ENCODE measurements around the gene NFIC. TPM values are rescaled to one million over a fixed set of nuclear protein-coding genes. Genes with fewer than 3 reads are reported as not detected.

The NFIC gene
- total and polyA plus RNA-seq, 4 donors = 40.4 to 208 (median 49.8) TPM

- no peak for DNase-seq
- Histone ChIP-seq H3K9ac (ENCODE audit: insufficient read depth in 1 of 2, low read length in 2 of 2) (peak overlapping the region in 1 of 2 donors; percentile 78), H3K27me3 (ENCODE audit: control insufficient read depth in 3 of 3, insufficient read depth in 3 of 3, low read length in 2 of 3) (no peaks in the 10 kb centered on the region), H3K4me3 (no peak overlapping the region), H3K27ac (ENCODE audit: low read depth in 1 of 2, low read length in 1 of 2) (peak overlapping the region; percentile 75 to 91), H3K9me3 (ENCODE audit: control insufficient read depth in 4 of 4, insufficient read depth in 3 of 4, low read length in 3 of 4) (peaks cover 0 to 2% (median 0%) of the 10 kb centered on the region in 4 donors), H3K4me1 (ENCODE audit: control insufficient read depth in 5 of 5, insufficient read depth in 5 of 5, low read length in 5 of 5) (peaks cover 0 to 13% (median 0%) of the 10 kb centered on the region in 5 donors), H3K36me3 (ENCODE audit: control insufficient read depth in 4 of 4, insufficient read depth in 4 of 4, low read length in 4 of 4) (peaks cover 4 to 31% (median 30%) of the 10 kb centered on the region in 4 donors)
- no peak for TF ChIP-seq CTCF (IDR thresholded peaks at IDR 0.05; ENCODE audit: control extremely low read depth, extremely low read depth)
- 95 to 96% methylated on average over 11 of the region's 11 CpGs for WGBS, 2 donors
- no peak for ATAC-seq (ENCODE audit: insufficient read depth, low FRiP score)
These were observed 67.6 kb downstream of the NFIC start for GRCh38 chr19:3433805-3434540.

- Histone ChIP-seq H3K4me3 (peak overlapping the region; percentile 34), H3K36me3 (ENCODE audit: control insufficient read depth in 4 of 4, insufficient read depth in 4 of 4, low read length in 4 of 4) (peaks cover 4 to 32% (median 30%) of the 10 kb centered on the region in 4 donors), H3K27me3 (ENCODE audit: control insufficient read depth in 3 of 3, insufficient read depth in 3 of 3, low read length in 2 of 3) (no peaks in the 10 kb centered on the region), H3K9me3 (ENCODE audit: control insufficient read depth in 4 of 4, insufficient read depth in 3 of 4, low read length in 3 of 4) (peaks cover 0 to 2% (median 0%) of the 10 kb centered on the region in 4 donors), H3K27ac (ENCODE audit: low read depth in 1 of 2, low read length in 1 of 2) (peak overlapping the region; percentile 81 to 91), H3K9ac (ENCODE audit: insufficient read depth in 1 of 2, low read length in 2 of 2) (peak overlapping the region; percentile 74 to 78), H3K4me1 (ENCODE audit: control insufficient read depth in 5 of 5, insufficient read depth in 5 of 5, low read length in 5 of 5) (peaks cover 0 to 12% (median 0%) of the 10 kb centered on the region in 5 donors)
- no peak for TF ChIP-seq CTCF (IDR thresholded peaks at IDR 0.05; ENCODE audit: control extremely low read depth, extremely low read depth)
- ATAC-seq (ENCODE audit: insufficient read depth, low FRiP score) (peak; percentile 93), DNase-seq (peak; percentile 96 to 97 (median 97))
- WGBS, 2 donors = 4 to 8% methylated on average over 65 to 67 of the region's 67 CpGs
These were observed 68.5 kb downstream of the NFIC start for GRCh38 chr19:3434630-3435553.

- H3K36me3 ChIP-seq (ENCODE audit: control insufficient read depth in 4 of 4, insufficient read depth in 4 of 4, low read length in 4 of 4) = peaks cover 0 to 46% (median 20%) of the 10 kb centered on the region in 4 donors
These were observed 73.7 kb downstream of the NFIC start for GRCh38 chr19:3440082-3440481.

More at GRCh38 chr19:3440082-3440481, 73.7 kb downstream of the NFIC start:
- no peak overlapping the region for H3K27ac ChIP-seq (ENCODE audit: low read depth in 1 of 2, low read length in 1 of 2)
- 75 to 77% methylated on average over 13 of the region's 13 CpGs for WGBS, 2 donors
- no peak overlapping the region for H3K4me3 ChIP-seq
- H3K4me1 ChIP-seq (ENCODE audit: control insufficient read depth in 5 of 5, insufficient read depth in 5 of 5, low read length in 5 of 5) = peaks cover 0 to 19% (median 11%) of the 10 kb centered on the region in 5 donors
- no peaks in the 10 kb centered on the region for H3K27me3 ChIP-seq (ENCODE audit: control insufficient read depth in 3 of 3, insufficient read depth in 3 of 3, low read length in 2 of 3)
- peak; percentile 10 for TF ChIP-seq CTCF (IDR thresholded peaks at IDR 0.05; ENCODE audit: control extremely low read depth, extremely low read depth)
- H3K9me3 ChIP-seq (ENCODE audit: control insufficient read depth in 4 of 4, insufficient read depth in 3 of 4, low read length in 3 of 4) = no peaks in the 10 kb centered on the region
- no peak for DNase-seq
- no peak for ATAC-seq (ENCODE audit: insufficient read depth, low FRiP score)
- no peak overlapping the region for H3K9ac ChIP-seq (ENCODE audit: insufficient read depth in 1 of 2, low read length in 2 of 2)
